ENCODE measurements around the gene TBC1D8.
A peak's percentile ranks its signal among the peaks of the same experiment; 100 is the strongest.

Gene TBC1D8

GRCh38 chr2:101162561-101163330, 11.6 kb upstream of the TBC1D8 start:
- no peak for DNase-seq (ENCODE audit: low read depth)
- no peak overlapping the region for H3K4me3 ChIP-seq (ENCODE audit: low read length)
- no peak for TF ChIP-seq CTCF (IDR thresholded peaks at IDR 0.05; ENCODE audit: insufficient read depth, low read depth, low read length, missing control alignments)

- TF ChIP-seq CTCF (IDR thresholded peaks at IDR 0.05; ENCODE audit: insufficient read depth, low read depth, low read length, missing control alignments), result no peak
- no peak overlapping the region for H3K4me3 ChIP-seq (ENCODE audit: low read length)
- DNase-seq (ENCODE audit: low read depth), result no peak
Observed at GRCh38 chr2:101161658-101162057, 10.5 kb upstream of the TBC1D8 start.

DNA sequence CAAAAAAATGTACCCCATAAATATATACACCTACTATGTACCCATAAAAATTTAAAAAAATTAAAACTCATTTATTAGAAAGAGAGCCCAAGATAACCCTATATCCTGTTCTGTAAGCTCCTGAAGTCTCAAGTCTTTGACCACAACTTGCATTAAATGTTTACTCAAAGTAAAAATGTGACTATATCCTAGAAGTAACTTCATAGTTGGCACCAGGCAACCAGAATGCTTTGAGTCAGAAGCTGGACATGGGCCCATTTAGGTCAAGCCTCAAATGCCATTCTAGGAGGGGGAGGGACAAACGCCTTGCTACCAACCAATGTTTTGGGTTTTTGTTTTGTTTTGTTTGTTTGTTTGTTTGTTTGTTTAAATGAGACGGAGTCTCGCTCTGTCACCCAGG, 9.3 kb upstream of the TBC1D8 start:
- peak; percentile 60 for DNase-seq (ENCODE audit: low read depth)
- TF ChIP-seq CTCF (IDR thresholded peaks at IDR 0.05; ENCODE audit: insufficient read depth, low read depth, low read length, missing control alignments), result no peak

DNA sequence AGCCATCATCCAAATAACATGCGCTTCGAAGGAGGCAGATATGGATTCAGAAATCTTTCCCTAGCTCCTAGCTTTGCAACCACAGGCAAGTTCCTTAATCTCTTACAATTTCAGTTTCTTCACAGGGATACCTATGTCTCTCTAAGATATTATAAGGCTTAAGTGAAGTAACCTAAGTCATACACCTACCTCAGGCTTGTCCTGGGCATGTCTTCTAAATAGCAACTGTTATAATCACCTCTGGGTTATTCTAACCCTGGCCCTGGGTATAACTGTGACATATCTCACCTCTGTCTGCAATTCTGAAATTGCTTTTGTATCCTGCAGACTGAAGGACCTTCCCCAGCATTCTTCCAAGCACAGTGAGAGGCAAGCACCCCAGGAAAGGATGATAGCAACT, 8.3 kb upstream of the TBC1D8 start:
- DNase-seq (ENCODE audit: low read depth), result peak; percentile 68
- H3K4me3 ChIP-seq (ENCODE audit: low read length), result no peak overlapping the region
- no peak for TF ChIP-seq CTCF (IDR thresholded peaks at IDR 0.05; ENCODE audit: insufficient read depth, low read depth, low read length, missing control alignments)

More for the DNA sequence above, 9.3 kb upstream of the TBC1D8 start:
- no peak overlapping the region for H3K4me3 ChIP-seq (ENCODE audit: low read length)

DNA sequence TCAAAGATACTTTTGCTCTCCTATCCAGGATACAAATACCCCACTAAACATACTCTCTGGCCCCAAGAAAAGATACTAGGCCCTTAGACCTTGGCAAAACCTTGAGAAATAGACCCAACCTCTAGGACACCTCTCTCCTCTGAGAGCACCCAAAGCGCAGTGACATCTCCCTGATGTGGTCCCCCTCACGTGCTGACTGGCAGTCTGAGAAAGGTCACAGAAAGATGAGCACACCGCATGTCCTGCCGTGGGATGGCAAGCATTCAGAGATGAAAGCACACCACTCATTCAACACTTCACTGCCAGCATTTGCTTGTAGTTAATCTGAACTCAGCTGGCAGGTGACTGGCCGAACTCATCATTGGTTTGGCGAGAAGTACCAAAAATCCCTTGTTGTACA, 6.1 kb upstream of the TBC1D8 start:
- H3K4me3 ChIP-seq (ENCODE audit: low read length), result no peak overlapping the region
- no peak for TF ChIP-seq CTCF (IDR thresholded peaks at IDR 0.05; ENCODE audit: insufficient read depth, low read depth, low read length, missing control alignments)
- no peak for DNase-seq (ENCODE audit: low read depth)

DNA sequence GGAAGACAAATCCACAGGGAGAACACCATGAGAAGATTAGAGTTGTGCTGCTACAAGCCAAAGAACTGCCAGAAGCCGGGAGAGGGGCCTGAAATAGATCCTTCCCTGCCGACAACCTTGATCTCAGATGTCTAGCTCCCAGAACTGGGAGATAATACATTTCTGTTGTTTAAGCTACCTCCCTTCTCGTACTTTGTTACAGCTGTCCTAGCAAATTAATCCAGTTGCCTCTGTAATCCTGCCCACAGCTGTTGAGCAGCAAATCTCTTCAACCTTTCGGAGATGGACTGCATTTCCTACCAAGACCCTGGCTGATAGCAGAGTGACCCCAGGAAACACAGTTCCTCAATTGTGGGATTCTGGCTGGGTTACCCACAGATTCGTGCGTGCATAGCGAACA, 2.6 kb upstream of the TBC1D8 start:
- no peak for TF ChIP-seq CTCF (IDR thresholded peaks at IDR 0.05; ENCODE audit: insufficient read depth, low read depth, low read length, missing control alignments)
- no peak for DNase-seq (ENCODE audit: low read depth)
- no peak overlapping the region for H3K4me3 ChIP-seq (ENCODE audit: low read length)

Measured in epithelial cell of esophagus (primary cell).